ENCODE results near the gene AKAP1.

GRCh38 chr17:57115916-57116315 is 30.9 kb downstream of the AKAP1 start:
- TF ChIP-seq, protein P1, sequence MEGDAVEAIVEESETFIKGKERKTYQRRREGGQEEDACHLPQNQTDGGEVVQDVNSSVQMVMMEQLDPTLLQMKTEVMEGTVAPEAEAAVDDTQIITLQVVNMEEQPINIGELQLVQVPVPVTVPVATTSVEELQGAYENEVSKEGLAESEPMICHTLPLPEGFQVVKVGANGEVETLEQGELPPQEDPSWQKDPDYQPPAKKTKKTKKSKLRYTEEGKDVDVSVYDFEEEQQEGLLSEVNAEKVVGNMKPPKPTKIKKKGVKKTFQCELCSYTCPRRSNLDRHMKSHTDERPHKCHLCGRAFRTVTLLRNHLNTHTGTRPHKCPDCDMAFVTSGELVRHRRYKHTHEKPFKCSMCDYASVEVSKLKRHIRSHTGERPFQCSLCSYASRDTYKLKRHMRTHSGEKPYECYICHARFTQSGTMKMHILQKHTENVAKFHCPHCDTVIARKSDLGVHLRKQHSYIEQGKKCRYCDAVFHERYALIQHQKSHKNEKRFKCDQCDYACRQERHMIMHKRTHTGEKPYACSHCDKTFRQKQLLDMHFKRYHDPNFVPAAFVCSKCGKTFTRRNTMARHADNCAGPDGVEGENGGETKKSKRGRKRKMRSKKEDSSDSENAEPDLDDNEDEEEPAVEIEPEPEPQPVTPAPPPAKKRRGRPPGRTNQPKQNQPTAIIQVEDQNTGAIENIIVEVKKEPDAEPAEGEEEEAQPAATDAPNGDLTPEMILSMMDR (conservative IDR thresholded peaks at IDR 0.05), result no peak
- no peak for TF ChIP-seq ZFX (IDR thresholded peaks at IDR 0.05)
